IPS-11a (cell line): ENCODE data around the gene ATP7B.
"Not testable (repeated sequence)": the region's sequence is repeated elsewhere in the genome, so short reads cannot be mapped to it uniquely, and the experiment has no call there.

Experiments used
- H3K4me3 ChIP-seq: one replicate; pipeline ENCODE4 v1.5.1; 2013; ENCODE audit warnings: low read depth, low read length, control low read depth

The ATP7B gene

DNA sequence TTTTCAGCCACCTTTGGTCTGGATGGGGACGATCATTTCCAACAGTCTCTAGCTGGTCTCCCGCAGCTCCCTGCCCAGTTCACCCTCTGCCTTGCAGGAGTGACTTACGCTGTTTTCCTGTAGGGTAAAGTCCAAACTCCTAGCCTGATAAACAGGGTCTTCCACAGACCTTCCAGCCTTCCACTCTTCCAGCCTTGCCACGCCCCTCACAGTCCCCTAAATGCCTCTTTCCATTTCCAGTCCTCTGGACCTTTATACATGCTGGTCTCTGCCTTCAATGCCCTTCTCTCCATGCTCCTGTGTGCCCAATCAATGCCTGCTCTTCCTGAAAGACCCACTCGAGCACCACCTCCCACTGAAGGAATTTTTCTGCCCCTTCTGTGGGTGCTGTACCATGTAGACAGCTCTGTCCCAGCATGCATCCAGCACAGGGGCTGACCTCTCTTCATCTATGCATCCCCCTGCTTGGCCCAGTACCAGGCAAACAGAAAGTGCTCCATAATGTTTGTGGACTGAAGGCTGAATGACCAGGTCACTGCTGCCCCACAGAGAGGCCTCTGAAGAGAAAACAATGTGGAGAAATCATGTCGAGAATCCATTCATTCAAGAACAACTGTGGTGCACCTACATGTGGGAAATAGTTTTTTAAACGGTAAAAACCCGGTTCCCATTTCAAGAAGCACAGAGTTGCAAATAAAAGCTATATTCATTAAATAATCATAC lies 4.6 kb downstream of the ATP7B start:
- H3K4me3 ChIP-seq, result no peak overlapping the region

DNA sequence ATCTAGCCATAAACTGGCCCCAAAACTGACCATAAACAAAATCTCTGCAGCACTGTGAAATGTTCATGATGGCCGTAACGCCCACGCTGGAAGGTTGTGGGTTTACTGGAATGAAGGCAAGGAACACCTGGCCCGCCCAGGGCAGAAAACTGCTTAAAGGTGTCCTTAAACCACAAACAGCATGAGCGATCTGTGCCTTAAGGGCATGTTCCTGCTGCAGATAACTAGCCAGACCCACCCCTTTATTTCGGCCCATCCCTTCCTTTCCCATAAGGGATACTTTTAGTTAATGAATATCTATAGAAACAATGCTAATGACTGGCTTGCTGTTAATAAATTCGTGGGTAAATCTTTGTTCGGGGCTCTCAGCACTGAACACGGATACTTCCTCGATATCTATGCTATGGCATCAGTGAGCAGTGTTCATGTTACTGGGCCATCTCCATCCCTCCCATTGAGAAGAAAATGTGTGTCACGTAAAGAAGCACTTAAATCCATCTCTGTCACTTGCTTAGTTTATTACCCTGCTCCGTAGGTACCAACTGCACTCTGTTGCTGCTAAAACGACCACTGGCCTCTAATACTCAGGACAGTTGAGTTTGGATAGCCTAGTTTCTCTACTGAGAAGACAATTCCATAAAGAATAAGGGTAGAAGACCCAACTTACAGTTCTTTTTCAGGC lies 5.3 kb downstream of the ATP7B start:
- H3K4me3 ChIP-seq, result no peak overlapping the region

DNA sequence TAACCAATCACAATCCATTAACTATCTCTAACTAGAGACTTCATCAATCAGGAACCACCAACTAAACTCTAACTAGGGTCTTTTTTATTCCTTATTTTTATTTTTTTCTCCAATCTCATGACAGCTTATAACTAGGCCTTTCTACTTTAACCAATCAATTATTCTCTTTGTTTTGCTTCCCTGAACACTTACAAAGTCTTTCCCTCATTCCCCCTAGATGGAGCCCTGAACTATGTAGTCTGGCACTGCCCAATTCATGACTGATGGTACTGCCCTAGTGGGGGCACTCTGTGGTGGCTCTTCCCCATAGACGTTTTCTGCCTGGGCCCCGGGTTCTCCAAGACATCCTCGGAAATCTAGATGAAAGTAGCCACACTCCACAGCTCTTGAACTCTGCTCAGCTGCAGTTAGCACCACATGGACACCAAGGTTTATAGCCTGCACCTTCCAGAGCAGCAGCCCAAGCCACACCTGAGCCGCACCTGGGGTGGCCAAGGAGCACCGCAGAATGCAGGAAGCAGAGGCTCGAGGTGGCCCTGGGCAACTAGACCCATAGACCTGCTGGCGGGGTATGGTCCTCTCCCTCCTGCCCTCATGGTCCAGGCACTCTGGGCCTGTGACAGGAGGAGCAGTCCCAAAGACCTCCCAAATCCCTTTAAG lies 6.6 kb downstream of the ATP7B start:
- H3K4me3 ChIP-seq, result no peak overlapping the region

DNA sequence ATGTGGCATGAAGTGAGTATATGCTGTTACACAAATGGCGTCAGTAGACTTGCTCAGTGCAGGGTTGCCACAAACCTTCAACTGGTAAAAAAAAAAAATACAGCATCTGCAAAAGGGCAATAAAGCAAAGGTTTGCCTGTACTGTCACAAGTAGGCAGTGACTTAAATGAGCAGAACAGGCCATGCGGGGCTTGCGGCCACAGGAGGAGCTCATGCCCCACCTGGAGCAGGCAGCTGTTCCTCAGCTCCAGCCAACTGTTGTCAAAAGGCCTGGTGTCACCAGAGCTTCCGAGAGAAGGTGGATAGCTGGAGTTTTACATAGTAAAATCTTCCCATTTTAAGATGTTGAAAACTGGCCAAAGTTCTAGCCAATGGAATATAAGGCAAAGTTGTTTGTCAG lies 7.7 kb downstream of the ATP7B start:
- H3K4me3 ChIP-seq, result no peak overlapping the region

DNA sequence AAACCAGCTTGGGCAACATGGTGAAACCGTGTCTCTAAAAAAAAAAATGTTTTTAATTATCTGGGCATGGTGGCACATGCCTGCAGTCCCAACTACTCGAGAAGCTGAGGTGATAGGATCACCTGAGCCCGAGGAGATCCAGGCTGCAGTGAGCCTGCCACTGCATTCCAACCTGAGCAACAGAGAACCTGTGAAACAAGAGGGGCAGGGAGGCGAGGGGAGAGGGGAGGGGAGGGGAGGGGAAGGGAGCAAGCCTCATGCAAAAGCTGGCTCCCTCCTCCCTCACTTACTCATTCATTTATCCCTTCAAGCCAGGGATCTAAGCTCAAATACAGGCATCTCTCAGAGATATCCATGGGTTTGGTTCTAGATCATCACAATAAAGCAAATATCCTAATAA lies 8.9 kb downstream of the ATP7B start:
- no peak overlapping the region for H3K4me3 ChIP-seq

DNA sequence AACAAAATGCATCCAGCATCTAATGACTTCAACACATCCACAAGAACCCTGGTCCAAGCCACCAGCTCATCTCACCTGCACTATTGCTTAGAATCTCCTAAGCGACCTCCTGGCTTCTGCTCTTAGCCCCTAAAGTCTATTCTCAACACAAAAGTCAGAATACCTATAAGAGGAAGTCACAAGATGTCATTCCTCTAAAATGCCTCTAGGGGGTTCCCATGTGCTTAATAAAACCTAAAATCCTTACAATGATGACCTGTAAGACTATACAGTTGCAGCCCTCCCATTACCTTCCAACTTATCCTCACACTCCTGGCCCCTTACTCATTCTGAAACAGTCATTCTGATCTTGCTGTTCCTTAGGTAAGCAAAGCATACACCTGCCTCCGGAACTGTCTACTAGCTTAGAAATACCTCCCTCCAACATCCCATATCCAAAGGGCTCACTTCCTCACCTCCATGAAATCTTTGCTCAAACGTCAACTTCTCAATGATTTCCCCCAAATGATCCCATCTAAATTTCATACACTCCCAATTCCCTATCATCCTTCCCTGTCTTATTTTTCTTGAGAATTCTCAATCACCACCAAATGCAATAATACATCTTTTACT lies 10.0 kb downstream of the ATP7B start:
- H3K4me3 ChIP-seq, result no peak overlapping the region

DNA sequence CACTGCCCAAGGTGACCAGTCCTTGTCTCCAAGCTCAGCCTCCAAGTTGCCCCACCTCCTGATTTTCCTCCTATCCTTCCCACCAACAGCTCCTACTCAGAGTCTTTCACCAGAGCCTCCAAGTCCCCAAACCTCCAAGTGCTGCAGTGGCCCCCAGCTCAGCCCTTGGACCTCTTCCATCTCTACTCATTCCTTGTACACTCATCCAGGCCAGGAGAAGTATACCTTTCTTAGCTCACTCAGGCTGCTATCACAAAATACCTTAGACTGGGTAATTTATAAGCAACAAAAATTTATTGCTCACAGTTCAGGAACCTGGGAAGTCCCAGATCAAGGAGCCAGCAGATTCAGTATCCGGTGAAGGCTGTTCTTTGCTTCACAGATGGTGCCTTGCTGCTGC lies 11.3 kb downstream of the ATP7B start:
- no peak overlapping the region for H3K4me3 ChIP-seq

DNA sequence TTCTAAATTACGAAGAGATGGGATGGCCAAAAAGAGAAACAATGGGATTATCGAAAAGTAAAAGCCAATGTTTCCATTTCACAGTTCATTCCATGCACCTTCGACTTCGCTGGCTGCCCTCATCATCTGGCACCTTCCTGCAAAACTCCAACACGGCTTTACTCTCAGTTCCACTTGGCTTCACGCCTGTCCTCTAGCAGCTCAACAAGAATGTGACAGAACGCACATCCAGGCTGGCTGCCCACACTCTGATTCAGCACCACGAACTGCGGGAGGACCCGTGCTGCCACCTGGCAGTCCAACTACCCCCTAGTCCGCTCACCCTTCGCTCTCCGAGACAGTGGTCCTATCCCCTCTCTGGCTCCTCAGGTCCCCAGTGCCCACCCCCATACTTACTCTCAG lies 11.7 kb downstream of the ATP7B start:
- H3K4me3 ChIP-seq, result no peak overlapping the region

DNA sequence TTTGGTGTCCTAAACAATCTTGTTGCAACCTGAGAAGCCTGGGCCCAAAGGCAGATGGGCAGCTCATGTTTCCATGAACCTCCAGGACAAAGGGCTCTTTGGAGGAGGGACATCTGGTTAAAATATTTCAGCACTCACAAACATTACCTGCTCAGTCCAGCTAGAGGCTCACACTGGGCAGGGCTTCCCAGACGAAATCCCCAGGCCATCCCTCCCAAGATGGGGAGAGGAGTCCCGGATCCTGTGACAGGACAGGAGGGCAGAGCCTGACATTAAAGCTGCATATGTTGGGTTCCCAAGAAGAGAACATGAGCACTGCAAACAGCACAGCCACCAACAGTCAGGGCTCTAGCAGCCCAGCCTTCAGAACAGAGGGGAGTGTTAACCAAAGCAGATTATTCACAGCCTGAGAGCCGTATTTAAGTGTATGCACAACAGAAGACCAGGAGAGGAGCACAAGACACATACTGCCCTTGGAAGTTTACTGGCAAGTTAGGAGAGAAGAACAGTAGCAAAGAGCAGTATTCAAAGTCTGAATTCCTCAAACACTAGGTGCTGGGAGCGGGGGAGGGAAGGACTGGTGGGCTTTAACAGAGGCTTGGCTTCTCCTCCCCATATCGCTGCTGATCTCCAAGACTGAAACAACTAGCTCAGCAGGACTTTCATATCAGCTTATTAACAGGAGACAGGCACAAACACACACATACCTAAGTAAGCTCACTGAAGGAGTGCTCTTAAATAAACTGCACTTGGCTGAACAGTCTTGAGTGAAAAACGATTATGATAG lies 12.3 kb downstream of the ATP7B start:
- no peak overlapping the region for H3K4me3 ChIP-seq

DNA sequence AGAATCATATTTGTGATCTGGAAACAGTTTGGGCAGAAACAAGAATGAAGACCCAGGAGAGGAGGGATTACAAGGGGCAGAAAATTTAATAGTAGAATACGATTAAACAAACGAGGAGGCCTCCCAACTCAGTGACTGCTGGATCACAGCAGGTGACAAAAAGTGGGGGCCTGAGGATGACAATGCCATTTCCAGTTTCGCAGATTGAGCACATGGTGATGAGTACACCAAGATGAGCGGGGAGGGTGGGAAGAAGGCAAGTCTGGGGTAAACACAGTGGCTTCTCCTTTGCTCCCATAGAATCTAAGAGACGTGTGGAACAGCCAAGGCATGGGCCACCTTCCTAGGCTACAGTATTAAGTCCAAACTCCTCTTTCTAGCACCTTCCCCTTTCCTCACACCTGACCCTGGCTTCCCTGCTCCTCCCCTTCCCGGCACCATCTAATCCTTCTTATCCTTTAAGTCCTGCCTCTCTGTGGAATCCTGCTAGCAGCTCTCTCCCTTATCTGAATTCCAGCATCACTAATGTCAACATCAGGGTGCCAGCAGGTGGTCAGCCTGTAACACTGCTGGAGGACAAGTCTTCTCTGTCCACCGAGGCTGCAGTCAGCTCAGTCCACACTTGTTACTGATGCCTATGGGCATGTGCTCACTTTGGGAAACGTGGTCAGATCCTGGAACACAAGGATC lies 13.5 kb downstream of the ATP7B start:
- H3K4me3 ChIP-seq, result no peak overlapping the region

DNA sequence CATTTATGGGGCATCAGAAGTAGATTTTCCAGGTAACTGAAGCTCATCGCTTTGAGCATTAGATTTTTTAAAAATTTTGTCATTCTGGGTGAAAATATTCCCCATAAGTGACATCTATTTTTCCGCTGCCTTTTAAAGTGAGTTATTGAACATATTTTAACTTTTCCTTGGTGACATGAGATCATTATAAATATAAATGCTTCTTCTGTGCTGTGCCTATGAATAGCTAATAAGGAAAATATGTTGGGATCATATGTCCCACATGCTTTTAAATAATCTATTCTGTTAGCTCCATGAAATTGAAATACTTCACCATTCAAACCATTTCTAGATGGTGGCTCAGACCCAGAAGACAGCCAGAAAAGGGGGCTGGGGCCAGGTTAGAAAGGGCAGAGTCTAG lies 14.1 kb downstream of the ATP7B start:
- H3K4me3 ChIP-seq, result no peak overlapping the region

DNA sequence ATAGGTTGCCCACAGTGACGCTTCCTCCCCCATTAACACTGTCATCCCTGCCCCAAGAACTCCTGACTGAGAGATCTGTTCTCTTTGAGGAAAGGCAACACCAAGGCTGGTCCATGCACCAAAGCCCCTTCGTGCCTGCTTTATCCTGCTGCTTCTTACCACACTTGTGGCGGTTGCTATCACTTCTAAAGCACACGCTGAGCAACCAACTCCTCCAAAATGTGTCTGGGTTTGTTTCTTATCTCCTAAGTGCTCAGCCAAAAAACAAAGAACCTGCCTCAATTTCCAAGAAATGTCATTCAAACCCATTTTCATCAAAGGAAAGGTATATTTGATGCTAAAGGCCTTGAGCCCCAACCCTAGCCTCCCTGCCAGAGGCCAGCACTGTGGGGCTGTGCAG lies 14.6 kb downstream of the ATP7B start:
- H3K4me3 ChIP-seq, result no peak overlapping the region

DNA sequence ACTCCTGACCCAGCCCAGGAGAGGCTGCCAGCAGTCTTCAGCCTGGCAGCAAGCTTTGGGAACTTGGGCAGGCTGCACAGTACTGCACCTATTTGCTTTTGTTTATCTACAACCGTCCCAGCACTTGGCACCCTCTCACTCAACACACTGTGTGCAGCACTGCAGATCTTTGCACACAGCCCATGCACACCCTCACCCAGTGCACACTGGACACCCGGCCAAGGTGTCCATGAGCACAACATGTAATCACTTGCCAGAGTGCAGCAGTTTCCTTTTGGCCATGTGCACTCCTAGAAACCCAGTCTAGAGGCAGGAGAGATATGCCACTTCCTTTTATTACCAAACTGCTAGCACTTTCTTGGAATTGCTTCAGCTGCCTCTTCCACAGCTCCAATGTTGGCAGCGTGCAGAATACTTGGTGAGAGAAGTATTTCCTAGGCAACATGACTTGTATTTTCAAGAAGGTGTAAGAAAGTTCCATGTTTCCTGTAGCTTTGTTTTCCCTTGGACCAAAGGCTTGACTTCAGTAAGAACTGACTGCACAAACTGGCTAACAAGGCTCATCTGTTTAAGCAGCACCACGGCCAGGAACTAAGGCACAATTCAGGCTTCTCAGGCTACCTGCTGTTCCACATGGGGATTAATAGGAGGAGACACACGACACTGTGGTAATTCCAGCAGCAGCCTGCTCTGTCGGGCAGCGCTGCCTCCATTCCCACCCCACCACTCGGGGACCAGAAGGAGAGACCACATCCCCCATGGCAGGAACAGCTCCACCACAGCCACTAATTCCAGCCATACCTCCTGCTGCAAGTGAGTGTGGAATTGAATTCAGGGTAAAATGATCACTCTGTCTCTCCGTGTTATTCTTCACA lies 15.3 kb downstream of the ATP7B start:
- H3K4me3 ChIP-seq, result no peak overlapping the region

DNA sequence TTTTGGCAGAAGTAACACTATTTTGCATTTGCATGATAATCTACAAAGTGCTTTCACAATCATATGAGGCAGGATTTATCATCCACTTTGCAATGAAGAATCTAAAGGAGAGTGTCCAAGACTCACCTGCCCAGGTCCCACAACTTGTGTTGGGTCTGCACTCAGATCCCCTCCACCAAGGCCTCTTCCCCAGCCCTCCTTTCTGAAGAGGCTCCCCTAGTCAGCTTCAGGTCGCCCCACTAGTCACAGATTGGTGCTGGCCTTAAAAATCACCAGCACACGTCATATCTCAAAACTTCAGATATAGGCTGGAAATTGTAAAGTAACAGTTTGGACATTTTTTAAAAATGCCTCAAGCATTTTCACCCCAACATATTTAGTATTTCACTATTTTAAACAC lies 17.5 kb downstream of the ATP7B start:
- H3K4me3 ChIP-seq, result no peak overlapping the region

DNA sequence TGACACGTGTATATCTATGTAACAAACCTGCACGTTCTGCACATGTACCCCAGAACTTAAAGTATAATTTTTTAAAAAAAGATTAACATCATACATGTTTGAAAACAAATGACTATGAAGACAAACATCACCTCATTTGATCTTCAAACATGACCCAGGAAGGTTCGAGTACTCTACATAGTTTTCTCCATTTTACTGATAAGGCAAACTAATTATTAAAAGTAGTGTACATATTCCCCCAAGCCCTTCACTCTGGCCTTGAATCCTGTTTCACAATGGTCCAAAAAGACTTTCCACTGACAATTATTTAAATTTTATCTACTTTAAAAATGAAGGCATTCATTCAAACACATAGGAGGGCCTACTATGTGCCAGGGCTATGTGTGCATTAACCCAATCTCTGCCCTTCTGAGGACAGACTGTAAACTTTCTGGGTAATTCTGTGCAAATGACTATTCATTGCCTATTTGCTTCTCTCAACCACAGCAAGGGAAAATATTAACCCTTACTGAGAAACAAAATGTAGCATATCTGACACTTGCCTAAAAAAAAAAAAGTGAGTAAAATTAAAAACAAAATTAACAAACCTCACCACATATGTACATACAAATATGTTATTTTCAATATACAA lies 22.1 kb downstream of the ATP7B start:
- H3K4me3 ChIP-seq, result no peak overlapping the region

DNA sequence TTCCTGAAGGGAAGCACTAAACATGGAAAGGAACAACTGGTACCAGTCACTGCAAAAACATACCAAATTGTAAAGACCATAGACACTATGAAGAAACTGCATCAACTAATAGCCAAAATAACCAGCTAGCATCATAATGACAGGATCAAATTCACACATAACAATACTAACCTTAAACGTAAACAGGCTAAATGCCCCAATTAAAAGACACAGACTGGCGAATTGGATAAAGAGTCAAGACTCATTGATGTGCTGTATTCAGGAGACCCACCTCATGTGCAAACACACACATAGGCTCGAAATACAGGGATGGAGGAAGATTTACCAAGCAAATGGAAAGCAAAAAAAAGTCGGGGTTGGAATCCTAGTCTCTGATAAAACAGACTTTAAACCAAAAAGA lies 26.3 kb downstream of the ATP7B start:
- H3K4me3 ChIP-seq, result not testable (repeated sequence)

DNA sequence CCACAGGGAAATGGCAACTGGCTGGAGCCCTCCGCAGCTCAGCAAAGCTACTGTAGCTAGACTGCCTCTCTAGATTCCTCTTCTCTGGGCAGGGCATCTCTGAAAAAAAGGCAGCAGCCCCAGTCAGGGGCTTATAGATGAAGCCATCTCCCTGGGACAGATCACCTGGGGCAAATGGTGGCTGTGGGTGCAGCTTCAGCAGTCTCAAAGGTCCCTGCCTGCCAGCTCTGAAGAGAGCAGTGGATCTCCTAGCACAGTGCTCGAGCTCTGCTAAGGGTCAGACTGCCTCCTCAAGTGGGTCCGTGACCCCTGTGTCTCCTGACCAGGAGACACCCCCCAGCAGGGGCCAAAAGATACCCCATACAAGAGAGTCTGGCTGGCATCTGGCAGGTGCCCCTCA lies 28.0 kb downstream of the ATP7B start:
- H3K4me3 ChIP-seq, result not testable (repeated sequence)

DNA sequence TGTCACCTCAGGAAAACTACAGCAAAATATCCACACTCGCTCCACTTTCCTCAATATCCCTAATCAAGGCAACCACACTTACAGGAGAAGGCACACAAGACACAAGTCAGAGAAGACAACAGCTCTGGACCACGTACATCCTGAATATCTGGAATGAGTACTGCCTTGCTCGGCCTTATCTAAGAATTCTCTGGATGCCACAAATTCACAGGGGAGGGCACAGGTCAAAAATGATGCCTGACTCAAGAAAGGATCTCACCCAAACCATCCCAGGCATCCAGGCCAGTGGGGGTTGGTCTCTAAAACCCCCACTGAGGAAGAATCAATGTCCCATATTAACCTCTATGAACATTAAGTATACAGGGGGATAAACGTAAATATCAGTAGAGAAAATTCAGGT lies 29.9 kb downstream of the ATP7B start:
- H3K4me3 ChIP-seq, result no peak overlapping the region

DNA sequence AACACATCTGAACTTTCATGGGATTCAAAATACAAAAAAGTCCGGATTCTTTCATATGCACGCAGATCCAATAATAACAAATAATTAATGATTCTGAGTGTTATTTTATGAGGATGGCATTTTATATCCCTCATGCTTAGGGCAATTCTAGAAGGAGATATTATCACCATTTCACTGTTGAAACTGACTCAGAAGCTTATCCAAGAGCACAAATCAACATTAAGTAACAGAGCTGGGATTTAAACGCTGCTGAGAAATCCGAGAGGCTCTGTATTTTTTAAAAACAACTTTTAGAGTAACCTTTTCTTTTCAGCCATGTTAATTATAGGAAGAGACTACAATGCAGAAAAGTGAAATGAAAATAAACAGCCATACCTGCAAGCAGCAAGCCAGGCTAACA lies 30.3 kb downstream of the ATP7B start:
- H3K4me3 ChIP-seq, result no peak overlapping the region
